Naive thymus-derived CD8-positive, alpha-beta T cell (primary cell): ENCODE data around the gene CLEC11A. TPM values are rescaled to one million over a fixed set of nuclear protein-coding genes. Genes with fewer than 3 reads are reported as not detected.
"Not testable (repeated sequence)": the region's sequence is repeated elsewhere in the genome, so short reads cannot be mapped to it uniquely, and the experiment has no call there.

Experiments used
- ATAC-seq, 2 donors: fragments of 150-1000 bp; cut with Tn5 transposase in 1 of 2; sonication (Bioruptor Pico), chemical (Tn5 transposase) in 1 of 2; 1 replicate in 1 of 2; 2 replicates in 1 of 2; pipeline ENCODE4 v1.10.0; 2021; ENCODE audit warnings: mild to moderate bottlenecking in 2 of 2, moderate library complexity in 2 of 2
- POLR2A ChIA-PET: fragments of 350-600 bp; sonication (Branson Sonifier 250); formaldehyde crosslinking; loops from one replicate; lab custom pipeline; 2021; ENCODE audit warnings: antibody characterized with exemption; lab: Charles Lee
- DNase-seq, 10 donors: peaks; one replicate each; pipeline versions ENCODE4 v3.0.0 to v3.0.0-alpha.2; 2020 to 2022
- H3K27ac Mint-ChIP-seq, 10 donors: one replicate each; pipeline ENCODE4 v1.8.0; 2020 to 2022; ENCODE audit warnings: mild to moderate bottlenecking in 10 of 10, mixed read lengths in 10 of 10, moderate library complexity in 4 of 10, inconsistent platforms in 1 of 10
- H3K27me3 Mint-ChIP-seq, 5 donors: one replicate each; pipeline ENCODE4 v1.8.0; 2021 to 2022; ENCODE audit warnings: mixed read lengths in 5 of 5
- H3K36me3 Mint-ChIP-seq, 3 donors: one replicate each; pipeline ENCODE4 v1.8.0; 2020 to 2022; ENCODE audit warnings: mixed read lengths in 3 of 3, mild to moderate bottlenecking in 2 of 3, inconsistent platforms in 1 of 3
- H3K4me1 Mint-ChIP-seq, 4 donors: one replicate each; pipeline ENCODE4 v1.8.0; 2021 to 2022; ENCODE audit warnings: mixed read lengths in 4 of 4
- H3K4me3 Mint-ChIP-seq, 10 donors: one replicate each; pipeline ENCODE4 v1.8.0; 2020 to 2022; ENCODE audit warnings: mild to moderate bottlenecking in 10 of 10, mixed read lengths in 10 of 10, moderate library complexity in 6 of 10, inconsistent platforms in 1 of 10
- H3K9me3 Mint-ChIP-seq, 9 donors: one replicate each; pipeline ENCODE4 v1.8.0; 2020 to 2022; ENCODE audit warnings: mixed read lengths in 9 of 9, mild to moderate bottlenecking in 3 of 9, inconsistent platforms in 1 of 9, moderate library complexity in 1 of 9
- polyA plus RNA-seq, 3 donors: library from polyadenylated mRNA; unstranded; fragments of 300-500 nt; fragmentation: Illumina TruSeq; gene quantifications; one replicate each; pipeline ENCODE4 v1.2.3, GENCODE V29; 2021
- total RNA-seq, 8 experiments: library from RNA in 2 of 8; stranded (reverse) in 2 of 8; gene quantifications; one replicate each; pipeline ENCODE4 v1.2.3 and lab custom pipeline; 2021 to 2026

Gene CLEC11A
- total and polyA plus RNA-seq, 5 experiments from 2014 or later, result 9.4 to 15.8 (median 12.4) TPM

DNA sequence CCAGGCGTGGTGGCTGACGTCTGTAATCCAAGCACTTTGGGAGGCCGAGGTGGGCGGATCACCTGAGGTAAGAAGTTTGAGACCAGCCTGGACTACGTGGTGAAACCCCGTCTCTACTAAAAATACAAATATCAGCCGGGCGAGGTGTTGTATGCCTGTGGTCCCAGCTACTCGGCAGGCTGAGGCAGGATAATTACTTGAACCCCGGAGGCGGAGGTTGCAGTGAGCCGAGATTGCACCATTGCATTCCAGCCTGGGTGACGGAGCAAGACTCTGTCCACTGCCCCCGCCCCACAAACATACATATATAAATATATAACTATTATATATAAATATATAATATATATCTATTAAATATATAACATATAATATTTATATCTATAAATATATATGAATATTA is 24.0 kb downstream of the CLEC11A start:
- H3K9me3 Mint-ChIP-seq, ATAC-seq, H3K4me1 Mint-ChIP-seq, H3K36me3 Mint-ChIP-seq, POLR2A ChIA-PET, H3K4me3 Mint-ChIP-seq, H3K27ac Mint-ChIP-seq, DNase-seq: not testable (repeated sequence)
- peaks cover 3 to 31% (median 6%) of the 10 kb centered on the region in 5 donors for H3K27me3 Mint-ChIP-seq

DNA sequence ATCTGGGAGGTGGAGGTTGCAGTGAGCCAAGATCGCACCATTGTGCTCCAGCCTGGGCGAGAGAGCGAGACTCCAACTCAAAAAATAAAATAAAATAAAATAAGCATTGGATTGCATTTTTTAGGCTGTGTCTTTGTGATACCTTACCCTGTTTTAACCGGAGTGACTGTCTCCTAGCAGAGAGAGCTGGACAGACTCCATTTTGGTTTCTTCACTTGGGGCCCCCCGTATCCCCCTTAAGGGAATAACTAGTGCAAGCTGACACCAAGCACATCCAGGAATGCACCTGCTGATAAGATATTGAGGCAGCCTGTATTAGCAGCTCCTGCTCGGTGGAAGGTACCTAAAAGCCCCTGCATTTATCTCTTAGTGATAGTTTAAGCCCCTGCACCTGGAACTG is 26.3 kb downstream of the CLEC11A start:
- H3K9me3 Mint-ChIP-seq, result no peaks in the 10 kb centered on the region
- H3K27ac Mint-ChIP-seq, result no peak overlapping the region
- POLR2A ChIA-PET, result no interaction called here
- H3K4me3 Mint-ChIP-seq, result no peak overlapping the region
- no peaks in the 10 kb centered on the region for H3K36me3 Mint-ChIP-seq
- peaks cover 1 to 32% (median 8%) of the 10 kb centered on the region in 5 donors for H3K27me3 Mint-ChIP-seq
- DNase-seq (no peak), ATAC-seq (no peak)
- no peaks in the 10 kb centered on the region for H3K4me1 Mint-ChIP-seq

DNA sequence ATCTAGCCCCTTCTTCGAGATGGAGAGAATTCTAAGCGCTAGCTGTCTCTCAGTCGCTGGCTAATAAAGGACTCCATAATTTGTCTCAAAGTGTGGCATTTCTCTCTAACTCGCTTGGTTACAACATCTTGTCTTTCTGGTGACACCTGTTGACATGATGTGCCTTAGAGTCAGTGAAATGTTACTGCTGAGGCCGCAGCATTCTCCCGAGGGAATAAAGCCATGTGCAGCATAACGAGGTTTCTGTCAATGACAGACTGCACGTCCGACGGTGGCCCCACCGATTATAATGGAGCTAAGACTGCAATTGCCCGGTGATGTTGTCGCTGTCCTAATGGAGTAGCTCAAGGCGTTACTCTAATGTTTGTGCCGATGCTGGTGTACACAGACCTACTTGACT is 26.8 kb downstream of the CLEC11A start:
- POLR2A ChIA-PET, result no interaction called here
- Mint-ChIP-seq H3K9me3 (no peaks in the 10 kb centered on the region), H3K36me3 (no peaks in the 10 kb centered on the region), H3K4me3 (no peak overlapping the region), H3K27me3 (peaks cover 1 to 26% (median 8%) of the 10 kb centered on the region in 5 donors), H3K4me1 (no peaks in the 10 kb centered on the region), H3K27ac (no peak overlapping the region)
- no peak for ATAC-seq
- DNase-seq, result no peak

DNA sequence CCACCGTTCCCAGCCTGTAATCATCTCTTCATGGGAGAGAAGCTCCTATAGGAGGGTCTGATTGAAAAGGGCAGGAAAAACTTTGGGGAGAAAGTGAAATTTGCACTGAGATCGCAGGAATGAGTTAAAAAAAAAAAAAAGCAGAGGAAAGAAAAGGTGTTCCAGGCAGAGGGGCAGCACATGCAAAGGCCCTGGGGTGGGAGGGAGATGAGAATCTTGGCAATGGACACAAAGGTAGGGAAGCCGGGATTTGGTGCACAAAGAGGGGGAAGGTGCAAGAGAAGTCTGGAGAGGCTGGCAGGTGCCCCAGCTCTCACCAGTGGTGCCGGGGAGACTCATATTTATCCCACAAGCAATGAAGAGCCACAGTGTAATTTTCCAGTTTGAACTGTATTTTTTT is 30.7 kb downstream of the CLEC11A start:
- ATAC-seq (no peak), DNase-seq (no peak)
- no peak overlapping the region for H3K4me3 Mint-ChIP-seq
- H3K36me3 Mint-ChIP-seq, result no peaks in the 10 kb centered on the region
- H3K27ac Mint-ChIP-seq, result no peak overlapping the region
- peaks cover 0 to 2% (median 0%) of the 10 kb centered on the region in 4 donors for H3K4me1 Mint-ChIP-seq
- H3K27me3 Mint-ChIP-seq, result peaks cover 2 to 31% (median 16%) of the 10 kb centered on the region in 5 donors
- POLR2A ChIA-PET, result no interaction called here
- H3K9me3 Mint-ChIP-seq, result no peaks in the 10 kb centered on the region

DNA sequence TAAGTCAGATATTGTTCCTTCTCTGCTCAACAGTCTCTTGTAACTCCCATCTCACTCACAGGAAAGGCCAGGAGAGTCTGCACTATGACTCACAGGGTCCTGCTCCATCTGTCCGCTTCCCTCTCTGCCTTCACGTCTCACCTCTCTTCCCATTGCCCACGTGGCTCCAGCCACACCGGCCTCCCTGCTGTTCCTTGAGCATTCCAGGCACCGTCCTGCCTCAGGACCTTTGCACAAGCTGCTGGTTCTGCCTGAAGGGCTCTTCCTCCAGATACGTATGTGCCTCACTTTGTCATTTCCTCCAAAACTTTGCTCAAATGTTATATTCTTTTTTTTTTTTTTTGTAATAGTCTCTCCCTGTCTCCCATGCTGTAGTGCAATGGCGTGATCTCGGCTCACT is 33.1 kb downstream of the CLEC11A start:
- H3K36me3 Mint-ChIP-seq, H3K4me3 Mint-ChIP-seq, POLR2A ChIA-PET, H3K27ac Mint-ChIP-seq, H3K9me3 Mint-ChIP-seq, H3K4me1 Mint-ChIP-seq, ATAC-seq, DNase-seq: not testable (repeated sequence)
- H3K27me3 Mint-ChIP-seq, result peaks cover 2 to 31% (median 16%) of the 10 kb centered on the region in 5 donors

DNA sequence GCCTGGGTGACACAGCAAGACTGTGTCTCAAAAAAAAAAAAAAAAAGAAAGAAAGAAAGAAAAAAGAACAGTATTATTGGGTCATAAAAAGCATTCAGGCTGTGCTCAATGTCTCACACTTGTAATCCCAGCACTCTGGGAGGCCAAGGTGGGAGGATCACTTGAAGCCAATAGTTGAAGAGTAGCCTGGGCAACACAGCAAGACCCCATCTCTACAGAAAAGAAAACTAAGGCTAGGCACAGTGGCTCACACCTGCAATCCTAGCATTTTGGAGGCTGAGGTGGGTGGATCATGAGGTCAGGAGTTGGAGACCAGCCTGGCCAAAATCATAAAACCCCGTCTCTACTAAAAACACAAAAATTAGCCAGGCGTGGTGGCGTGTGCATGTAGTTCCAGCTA is 34.5 kb downstream of the CLEC11A start:
- POLR2A ChIA-PET, ATAC-seq, H3K4me1 Mint-ChIP-seq, H3K9me3 Mint-ChIP-seq, H3K36me3 Mint-ChIP-seq, H3K27ac Mint-ChIP-seq, H3K4me3 Mint-ChIP-seq, DNase-seq: not testable (repeated sequence)
- H3K27me3 Mint-ChIP-seq, result peaks cover 2 to 31% (median 16%) of the 10 kb centered on the region in 5 donors

DNA sequence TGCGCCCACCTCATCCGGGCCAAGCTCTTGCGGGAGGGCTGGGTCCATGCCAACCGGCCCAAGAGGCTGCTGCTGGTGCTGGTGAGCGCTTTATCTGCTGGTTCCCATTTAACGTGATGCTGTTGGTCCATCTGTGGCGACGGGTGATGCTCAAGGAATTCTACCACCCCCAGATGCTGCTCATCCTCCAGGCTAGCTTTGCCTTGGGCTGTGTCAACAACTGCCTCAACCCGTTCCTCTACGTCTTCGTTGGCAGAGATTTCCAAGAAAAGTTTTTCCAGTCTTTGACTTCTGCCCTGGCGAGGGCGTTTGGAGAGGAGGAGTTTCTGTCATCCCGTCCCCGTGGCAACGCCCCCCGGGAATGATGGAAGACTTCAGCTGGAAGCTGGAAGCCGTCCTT is 35.9 kb downstream of the CLEC11A start:
- peaks cover 2 to 23% (median 12%) of the 10 kb centered on the region in 5 donors for H3K27me3 Mint-ChIP-seq
- POLR2A ChIA-PET, H3K27ac Mint-ChIP-seq, H3K4me1 Mint-ChIP-seq, H3K9me3 Mint-ChIP-seq, DNase-seq, ATAC-seq, H3K36me3 Mint-ChIP-seq, H3K4me3 Mint-ChIP-seq: not testable (repeated sequence)

DNA sequence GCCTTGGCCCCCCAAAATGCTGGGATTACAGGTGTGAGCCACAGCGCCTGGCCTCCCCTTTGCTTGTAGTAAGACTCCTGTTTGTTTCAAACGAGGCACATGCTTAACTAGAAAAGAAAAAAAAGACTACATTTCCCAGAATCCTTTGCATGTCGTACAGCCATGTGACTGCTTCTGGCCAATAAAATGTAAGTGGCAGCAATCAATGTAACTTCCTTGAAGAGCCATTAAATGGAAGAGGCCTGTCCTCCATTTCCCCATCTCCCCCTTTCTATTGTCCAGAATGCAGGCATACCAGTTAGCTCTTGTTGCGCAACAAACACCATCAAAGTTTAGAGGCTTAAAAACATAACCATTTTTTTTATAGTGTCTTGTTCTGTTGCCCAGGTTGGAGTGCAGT is 36.7 kb downstream of the CLEC11A start:
- Mint-ChIP-seq H3K4me3 (no peak overlapping the region), H3K27me3 (peaks cover 2 to 26% (median 11%) of the 10 kb centered on the region in 5 donors), H3K36me3 (no peaks in the 10 kb centered on the region), H3K9me3 (peaks cover 0 to 2% (median 0%) of the 10 kb centered on the region in 9 donors), H3K4me1 (peaks cover 0 to 3% (median under 1%) of the 10 kb centered on the region in 4 donors), H3K27ac (no peak overlapping the region)
- POLR2A ChIA-PET, result no interaction called here
- DNase-seq, result no peak
- ATAC-seq, result no peak

DNA sequence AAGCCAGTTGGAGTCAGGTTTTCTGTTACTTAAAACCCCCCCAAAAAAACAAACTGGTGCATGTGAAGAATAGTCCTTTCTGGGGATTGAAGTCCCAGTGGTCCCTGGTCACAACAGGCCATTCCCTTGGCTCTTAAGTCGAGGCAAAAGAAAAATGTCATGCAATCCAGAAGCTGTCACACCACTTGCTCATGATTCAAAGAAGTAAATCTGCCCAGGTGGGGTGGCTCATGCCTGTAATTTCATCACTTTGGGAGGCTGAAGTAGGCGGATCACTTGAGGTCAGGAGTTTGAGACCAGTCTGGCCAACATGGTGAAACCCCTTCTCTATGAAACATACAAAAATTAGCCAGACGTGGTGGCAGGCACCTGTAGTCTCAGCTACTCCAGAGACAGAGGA is 38.3 kb downstream of the CLEC11A start:
- H3K36me3 Mint-ChIP-seq, H3K27ac Mint-ChIP-seq, DNase-seq, H3K4me1 Mint-ChIP-seq, ATAC-seq, H3K9me3 Mint-ChIP-seq, POLR2A ChIA-PET, H3K4me3 Mint-ChIP-seq: not testable (repeated sequence)
- H3K27me3 Mint-ChIP-seq, result peaks cover 5 to 33% (median 12%) of the 10 kb centered on the region in 5 donors

DNA sequence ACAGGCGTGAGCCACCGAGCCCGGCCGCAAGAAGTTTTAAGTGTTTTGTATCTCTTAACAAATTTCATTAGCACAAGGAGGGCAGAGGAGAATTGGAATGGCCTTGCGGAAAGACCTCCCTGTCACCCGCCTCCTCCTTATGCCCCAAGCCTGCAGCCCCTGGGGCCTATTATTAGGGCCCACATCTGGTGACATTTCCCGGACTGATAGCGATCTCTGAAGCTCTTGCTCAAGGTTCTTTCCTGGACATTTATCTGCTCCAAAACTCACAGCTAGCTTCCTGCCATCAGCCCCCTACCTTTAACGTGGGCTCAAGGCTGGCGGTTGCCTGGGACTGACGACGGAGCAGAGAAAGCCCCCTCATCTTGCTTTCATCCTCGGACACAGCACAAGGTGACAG is 40.4 kb downstream of the CLEC11A start:
- peaks cover 3 to 37% (median 13%) of the 10 kb centered on the region in 5 donors for H3K27me3 Mint-ChIP-seq
- POLR2A ChIA-PET, result interaction anchor here (1.6 kb wide), 1 partner anchor 39 kb away, joined by 3 read pairs; no protein-coding TSS in a partner anchor
- ATAC-seq, H3K4me3 Mint-ChIP-seq, H3K4me1 Mint-ChIP-seq, H3K27ac Mint-ChIP-seq, DNase-seq, H3K9me3 Mint-ChIP-seq, H3K36me3 Mint-ChIP-seq: not testable (repeated sequence)

DNA sequence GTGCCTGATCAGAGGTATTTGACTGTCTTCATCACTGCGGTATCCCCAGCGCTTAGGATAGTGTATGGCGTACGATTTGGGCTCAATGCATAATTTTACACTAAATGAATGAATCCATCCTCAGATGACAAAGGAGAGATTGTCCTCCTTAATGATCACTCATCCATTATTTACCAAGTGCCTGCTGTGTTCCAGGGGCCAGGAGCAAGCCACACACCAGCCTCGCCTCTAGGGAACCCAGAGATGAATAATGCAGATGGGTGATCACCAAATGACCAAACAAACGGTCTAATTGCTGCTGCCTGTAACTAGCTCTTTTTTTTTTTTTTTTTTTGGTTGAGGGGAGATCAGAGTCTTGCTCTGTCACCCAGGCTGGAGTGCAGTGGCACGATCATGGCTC is 41.2 kb downstream of the CLEC11A start:
- POLR2A ChIA-PET, result interaction anchor here (0.6 to 1.6 kb wide), 2 partner anchors 34 to 40 kb away, joined by 3 to 4 read pairs; no protein-coding TSS in a partner anchor

DNA sequence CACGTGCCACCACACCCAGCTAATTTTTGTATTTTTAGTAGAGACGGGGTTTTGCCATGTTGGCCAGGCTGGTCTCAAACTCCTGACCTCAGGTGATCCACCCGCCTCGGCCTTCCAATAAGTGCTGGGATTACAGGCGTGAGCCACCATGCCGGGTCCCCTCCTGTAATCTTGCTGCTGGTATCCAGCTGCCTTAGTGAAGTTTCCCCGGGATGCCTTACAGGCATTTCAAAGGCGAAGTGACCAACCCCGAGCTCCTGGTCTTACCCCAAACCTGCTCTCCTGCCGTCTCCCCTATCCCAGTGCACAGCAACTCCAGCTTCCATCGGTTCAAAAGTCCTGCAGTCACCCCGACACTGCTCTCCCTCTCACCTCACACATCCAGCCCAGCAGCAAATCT is 43.6 kb downstream of the CLEC11A start:
- ATAC-seq, H3K27ac Mint-ChIP-seq, H3K9me3 Mint-ChIP-seq, H3K36me3 Mint-ChIP-seq, POLR2A ChIA-PET, H3K4me1 Mint-ChIP-seq, DNase-seq, H3K4me3 Mint-ChIP-seq: not testable (repeated sequence)
- H3K27me3 Mint-ChIP-seq, result peaks cover 7 to 48% (median 18%) of the 10 kb centered on the region in 5 donors

More for the DNA sequence above, 41.2 kb downstream of the CLEC11A start:
- Mint-ChIP-seq H3K4me1 (peaks cover 0 to 5% (median 0%) of the 10 kb centered on the region in 4 donors), H3K27ac (no peak overlapping the region), H3K27me3 (peaks cover 3 to 37% (median 13%) of the 10 kb centered on the region in 5 donors), H3K4me3 (no peak overlapping the region), H3K9me3 (peaks cover 0 to 2% (median 0%) of the 10 kb centered on the region in 9 donors), H3K36me3 (no peaks in the 10 kb centered on the region)
- no peak for ATAC-seq
- no peak for DNase-seq

DNA sequence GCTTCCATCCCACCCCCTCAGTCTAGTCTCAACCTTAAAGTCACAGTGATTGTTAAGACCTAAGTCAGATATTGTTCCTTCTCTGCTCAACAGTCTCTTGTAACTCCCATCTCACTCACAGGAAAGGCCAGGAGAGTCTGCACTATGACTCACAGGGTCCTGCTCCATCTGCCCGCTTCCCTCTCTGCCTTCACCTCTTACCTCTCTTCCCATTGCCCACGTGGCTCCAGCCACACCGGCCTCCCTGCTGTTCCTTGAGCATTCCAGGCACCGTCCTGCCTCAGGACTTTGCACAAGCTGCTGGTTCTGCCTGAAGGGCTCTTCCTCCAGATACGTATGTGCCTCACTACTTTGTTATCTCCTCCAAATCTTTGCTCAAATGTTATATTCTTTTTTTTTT is 44.1 kb downstream of the CLEC11A start:
- POLR2A ChIA-PET, H3K4me3 Mint-ChIP-seq, H3K36me3 Mint-ChIP-seq, H3K4me1 Mint-ChIP-seq, DNase-seq, ATAC-seq, H3K9me3 Mint-ChIP-seq: not testable (repeated sequence)
- peak overlapping the region in 1 of 10 donors; percentile 20 for H3K27ac Mint-ChIP-seq
- peaks cover 7 to 48% (median 18%) of the 10 kb centered on the region in 5 donors for H3K27me3 Mint-ChIP-seq

DNA sequence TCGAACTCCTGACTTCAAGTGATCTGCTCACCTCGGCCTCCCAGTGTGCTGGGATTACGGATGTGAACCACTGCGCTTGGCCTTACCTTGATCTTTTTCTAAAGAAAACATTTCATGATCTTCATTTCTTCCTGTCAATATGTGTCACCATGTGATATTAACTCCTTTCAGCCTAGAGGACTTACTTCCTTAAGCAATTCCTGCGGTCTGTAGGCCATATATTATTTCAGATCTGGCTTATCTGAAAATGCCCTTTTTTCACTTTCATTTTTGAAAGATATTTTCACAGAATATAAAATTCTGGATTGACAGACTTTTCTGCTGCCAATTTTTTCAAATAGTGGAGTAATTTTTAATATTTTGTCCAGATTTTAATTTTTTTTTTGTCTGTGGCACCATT is 45.1 kb downstream of the CLEC11A start:
- no peak for DNase-seq
- no peaks in the 10 kb centered on the region for H3K9me3 Mint-ChIP-seq
- no peak overlapping the region for H3K4me3 Mint-ChIP-seq
- H3K36me3 Mint-ChIP-seq, result no peaks in the 10 kb centered on the region
- no peak for ATAC-seq
- POLR2A ChIA-PET, result interaction anchor here (0.6 kb wide), 1 partner anchor 45 kb away, joined by 5 read pairs; the partner anchor contains the start of gene CLEC11A
- H3K27ac Mint-ChIP-seq, result no peak overlapping the region
- H3K4me1 Mint-ChIP-seq, result peaks cover 0 to 2% (median 0%) of the 10 kb centered on the region in 4 donors
- peaks cover 7 to 49% (median 18%) of the 10 kb centered on the region in 5 donors for H3K27me3 Mint-ChIP-seq
